ENCODE data around the gene RPS6KA2.

DNA sequence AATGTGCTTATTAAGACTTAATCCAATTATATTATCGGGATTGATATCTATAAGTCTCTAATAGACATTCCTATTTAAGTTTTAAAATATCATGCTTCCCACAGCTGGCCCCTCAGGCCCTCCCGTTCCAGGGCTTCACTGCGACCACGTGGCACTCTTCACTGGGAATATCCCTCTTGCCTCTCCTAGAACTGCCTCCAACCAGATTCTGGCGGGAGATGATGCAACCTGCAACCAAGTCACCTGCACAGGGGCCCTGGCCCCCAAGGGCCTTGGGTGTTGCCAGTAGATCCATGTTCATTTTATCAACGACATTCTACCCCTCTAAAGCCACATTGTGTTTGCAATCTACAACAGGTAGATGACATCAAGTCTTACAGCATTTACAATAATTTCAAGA is 22.1 kb downstream of the RPS6KA2 start:
- TF ChIP-seq, protein P1, sequence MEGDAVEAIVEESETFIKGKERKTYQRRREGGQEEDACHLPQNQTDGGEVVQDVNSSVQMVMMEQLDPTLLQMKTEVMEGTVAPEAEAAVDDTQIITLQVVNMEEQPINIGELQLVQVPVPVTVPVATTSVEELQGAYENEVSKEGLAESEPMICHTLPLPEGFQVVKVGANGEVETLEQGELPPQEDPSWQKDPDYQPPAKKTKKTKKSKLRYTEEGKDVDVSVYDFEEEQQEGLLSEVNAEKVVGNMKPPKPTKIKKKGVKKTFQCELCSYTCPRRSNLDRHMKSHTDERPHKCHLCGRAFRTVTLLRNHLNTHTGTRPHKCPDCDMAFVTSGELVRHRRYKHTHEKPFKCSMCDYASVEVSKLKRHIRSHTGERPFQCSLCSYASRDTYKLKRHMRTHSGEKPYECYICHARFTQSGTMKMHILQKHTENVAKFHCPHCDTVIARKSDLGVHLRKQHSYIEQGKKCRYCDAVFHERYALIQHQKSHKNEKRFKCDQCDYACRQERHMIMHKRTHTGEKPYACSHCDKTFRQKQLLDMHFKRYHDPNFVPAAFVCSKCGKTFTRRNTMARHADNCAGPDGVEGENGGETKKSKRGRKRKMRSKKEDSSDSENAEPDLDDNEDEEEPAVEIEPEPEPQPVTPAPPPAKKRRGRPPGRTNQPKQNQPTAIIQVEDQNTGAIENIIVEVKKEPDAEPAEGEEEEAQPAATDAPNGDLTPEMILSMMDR (IDR thresholded peaks at IDR 0.05; ENCODE audit: insufficient read depth, low read length): no peak
- no peak for TF ChIP-seq POLR2AphosphoS5 (IDR thresholded peaks at IDR 0.05; ENCODE audit: low read depth)
- no peak for TF ChIP-seq GABPA (IDR thresholded peaks at IDR 0.05; ENCODE audit: low read depth)

All from HL-60 (cell line).